ENCODE results near the gene SNCA.

SNCA gene

GRCh38 chr4:89784686-89785231 lies 52.2 kb downstream of the SNCA start:
- DNase-seq (ENCODE audit: extremely low read depth, insufficient read length) = no peak
- Histone ChIP-seq H3K27me3 (replicated peaks; ENCODE audit: control insufficient read depth, insufficient read depth, low read length) (no peaks in the 10 kb centered on the region; the same call in 1 of the 2 replicates), H3K4me3 (replicated peaks; ENCODE audit: low read depth, low read length) (no peak overlapping the region), H3K36me3 (ENCODE audit: control insufficient read depth, insufficient read depth, low read length) (no peaks in the 10 kb centered on the region)
- TF ChIP-seq CTCF (IDR thresholded peaks at IDR 0.05; ENCODE audit: insufficient read depth, low read length, poor library complexity, severe bottlenecking) = no peak

GRCh38 chr4:89781321-89781720 lies 55.6 kb downstream of the SNCA start:
- TF ChIP-seq CTCF (IDR thresholded peaks at IDR 0.05; ENCODE audit: insufficient read depth, low read length, poor library complexity, severe bottlenecking) = no peak
- H3K36me3 ChIP-seq (ENCODE audit: control insufficient read depth, insufficient read depth, low read length) = no peaks in the 10 kb centered on the region
- DNase-seq (ENCODE audit: extremely low read depth, insufficient read length) = no peak

GRCh38 chr4:89773805-89774204 lies 63.2 kb downstream of the SNCA start:
- no peak for TF ChIP-seq CTCF (IDR thresholded peaks at IDR 0.05; ENCODE audit: insufficient read depth, low read length, poor library complexity, severe bottlenecking)
- DNase-seq (ENCODE audit: extremely low read depth, insufficient read length) = no peak
- H3K36me3 ChIP-seq (ENCODE audit: control insufficient read depth, insufficient read depth, low read length) = no peaks in the 10 kb centered on the region
- no peaks in the 10 kb centered on the region for H3K27me3 ChIP-seq (replicated peaks; ENCODE audit: control insufficient read depth, insufficient read depth, low read length)
- H3K4me3 ChIP-seq (replicated peaks; ENCODE audit: low read depth, low read length) = no peak overlapping the region

More at GRCh38 chr4:89781321-89781720, 55.6 kb downstream of the SNCA start:
- no peak overlapping the region for H3K4me3 ChIP-seq (replicated peaks; ENCODE audit: low read depth, low read length)
- H3K27me3 ChIP-seq (replicated peaks; ENCODE audit: control insufficient read depth, insufficient read depth, low read length) = no peaks in the 10 kb centered on the region; the same call in 1 of the 2 replicates

GRCh38 chr4:89769856-89770255 lies 67.1 kb downstream of the SNCA start:
- Histone ChIP-seq H3K27me3 (replicated peaks; ENCODE audit: control insufficient read depth, insufficient read depth, low read length) (no peaks in the 10 kb centered on the region), H3K4me3 (replicated peaks; ENCODE audit: low read depth, low read length) (no peak overlapping the region), H3K36me3 (ENCODE audit: control insufficient read depth, insufficient read depth, low read length) (no peaks in the 10 kb centered on the region)
- TF ChIP-seq CTCF (IDR thresholded peaks at IDR 0.05; ENCODE audit: insufficient read depth, low read length, poor library complexity, severe bottlenecking) = no peak
- no peak for DNase-seq (ENCODE audit: extremely low read depth, insufficient read length)

- no peak for DNase-seq (ENCODE audit: extremely low read depth, insufficient read length)
- Histone ChIP-seq H3K27me3 (replicated peaks; ENCODE audit: control insufficient read depth, insufficient read depth, low read length) (no peaks in the 10 kb centered on the region), H3K36me3 (ENCODE audit: control insufficient read depth, insufficient read depth, low read length) (no peaks in the 10 kb centered on the region), H3K4me3 (replicated peaks; ENCODE audit: low read depth, low read length) (no peak overlapping the region)
- no peak for TF ChIP-seq CTCF (IDR thresholded peaks at IDR 0.05; ENCODE audit: insufficient read depth, low read length, poor library complexity, severe bottlenecking)
These were observed 69.0 kb downstream of the SNCA start for GRCh38 chr4:89767924-89768323.

- no peak for TF ChIP-seq CTCF (IDR thresholded peaks at IDR 0.05; ENCODE audit: insufficient read depth, low read length, poor library complexity, severe bottlenecking)
- Histone ChIP-seq H3K36me3 (ENCODE audit: control insufficient read depth, insufficient read depth, low read length) (no peaks in the 10 kb centered on the region), H3K27me3 (replicated peaks; ENCODE audit: control insufficient read depth, insufficient read depth, low read length) (no peaks in the 10 kb centered on the region), H3K4me3 (replicated peaks; ENCODE audit: low read depth, low read length) (no peak overlapping the region)
- no peak for DNase-seq (ENCODE audit: extremely low read depth, insufficient read length)
These were observed 71.0 kb downstream of the SNCA start for GRCh38 chr4:89765966-89766365.

Data from GM06990 (cell line).